ENCODE data around the gene CPT2. TPM values are rescaled to one million over a fixed set of nuclear protein-coding genes. Genes with fewer than 3 reads are reported as not detected.

Gene CPT2
- total RNA-seq, 1 donor from 2014 or later = 15.5 TPM

GRCh38 chr1:53207726-53208125 is 11.1 kb downstream of the CPT2 start:
- Mint-ChIP-seq H3K9me3 (peaks cover 31% of the 10 kb centered on the region), H3K27me3 (ENCODE audit: low read depth) (no peaks in the 10 kb centered on the region), H3K4me3 (no peak overlapping the region), H3K36me3 (peaks cover 66% of the 10 kb centered on the region), H3K27ac (no peak overlapping the region), H3K4me1 (no peaks in the 10 kb centered on the region)
- TF ChIP-seq CTCF (IDR thresholded peaks at IDR 0.05; ENCODE audit: unreplicated experiment) = no peak
- DNase-seq (ENCODE audit: low spot score in 2 of 2, unreplicated experiment in 2 of 2) = no peak

GRCh38 chr1:53210352-53210751 is 13.7 kb downstream of the CPT2 start:
- no peak for DNase-seq (ENCODE audit: low spot score in 2 of 2, unreplicated experiment in 2 of 2)
- H3K36me3 Mint-ChIP-seq = peaks cover 55% of the 10 kb centered on the region
- H3K4me1 Mint-ChIP-seq = no peaks in the 10 kb centered on the region

GRCh38 chr1:53210954-53211353 is 14.3 kb downstream of the CPT2 start:
- H3K36me3 Mint-ChIP-seq = peaks cover 52% of the 10 kb centered on the region
- no peak overlapping the region for H3K4me3 Mint-ChIP-seq
- peaks cover 8% of the 10 kb centered on the region for H3K9me3 Mint-ChIP-seq
- H3K27ac Mint-ChIP-seq = no peak overlapping the region
- DNase-seq (ENCODE audit: low spot score in 2 of 2, unreplicated experiment in 2 of 2) = no peak
- TF ChIP-seq CTCF (IDR thresholded peaks at IDR 0.05; ENCODE audit: unreplicated experiment) = no peak
- no peaks in the 10 kb centered on the region for H3K4me1 Mint-ChIP-seq
- no peaks in the 10 kb centered on the region for H3K27me3 Mint-ChIP-seq (ENCODE audit: low read depth)

More at GRCh38 chr1:53210352-53210751, 13.7 kb downstream of the CPT2 start:
- no peak for TF ChIP-seq CTCF (IDR thresholded peaks at IDR 0.05; ENCODE audit: unreplicated experiment)
- Mint-ChIP-seq H3K4me3 (no peak overlapping the region), H3K9me3 (peaks cover 9% of the 10 kb centered on the region), H3K27ac (no peak overlapping the region), H3K27me3 (ENCODE audit: low read depth) (no peaks in the 10 kb centered on the region)

- Mint-ChIP-seq H3K27me3 (ENCODE audit: low read depth) (no peaks in the 10 kb centered on the region), H3K9me3 (no peaks in the 10 kb centered on the region), H3K4me3 (no peak overlapping the region), H3K4me1 (peaks cover 9% of the 10 kb centered on the region), H3K27ac (no peak overlapping the region), H3K36me3 (peaks cover 28% of the 10 kb centered on the region)
- DNase-seq (ENCODE audit: low spot score in 2 of 2, unreplicated experiment in 2 of 2) = no peak
- no peak for TF ChIP-seq CTCF (IDR thresholded peaks at IDR 0.05; ENCODE audit: unreplicated experiment)
Measured at GRCh38 chr1:53214376-53214940, 17.8 kb downstream of the CPT2 start.

GRCh38 chr1:53218201-53218600 is 21.6 kb downstream of the CPT2 start:
- no peaks in the 10 kb centered on the region for H3K27me3 Mint-ChIP-seq (ENCODE audit: low read depth)
- H3K36me3 Mint-ChIP-seq = peaks cover 13% of the 10 kb centered on the region
- no peak for TF ChIP-seq CTCF (IDR thresholded peaks at IDR 0.05; ENCODE audit: unreplicated experiment)
- H3K4me3 Mint-ChIP-seq = no peak overlapping the region
- H3K4me1 Mint-ChIP-seq = peaks cover 21% of the 10 kb centered on the region
- H3K27ac Mint-ChIP-seq = no peak overlapping the region
- H3K9me3 Mint-ChIP-seq = no peaks in the 10 kb centered on the region
- no peak for DNase-seq (ENCODE audit: low spot score in 2 of 2, unreplicated experiment in 2 of 2)

GRCh38 chr1:53219711-53220110 is 23.1 kb downstream of the CPT2 start:
- TF ChIP-seq CTCF (IDR thresholded peaks at IDR 0.05; ENCODE audit: unreplicated experiment) = no peak
- Mint-ChIP-seq H3K27me3 (ENCODE audit: low read depth) (no peaks in the 10 kb centered on the region), H3K4me3 (peak overlapping the region; percentile 88), H3K9me3 (no peaks in the 10 kb centered on the region), H3K36me3 (peaks cover 3% of the 10 kb centered on the region), H3K4me1 (peaks cover 21% of the 10 kb centered on the region), H3K27ac (peak overlapping the region; percentile 98)
- no peak for DNase-seq (ENCODE audit: low spot score in 2 of 2, unreplicated experiment in 2 of 2)
